ENCODE data around the gene TMED8.
"Not testable (repeated sequence)": the region's sequence is repeated elsewhere in the genome, so short reads cannot be mapped to it uniquely, and the experiment has no call there.

The TMED8 gene

GRCh38 chr14:77320238-77320935 lies 56.5 kb downstream of the TMED8 start, which contains the start of gene POMT2:
POMT2 (minus strand) TSS chr14:77320883; CDS start chr14:77320681, 202 bp downstream.
- DNase-seq = peak; percentile 97

GRCh38 chr14:77319422-77319821 lies 57.5 kb downstream of the TMED8 start:
- DNase-seq = peak; percentile 61

GRCh38 chr14:77318756-77319155 lies 58.1 kb downstream of the TMED8 start:
- not testable (repeated sequence) for DNase-seq

- DNase-seq = peak; percentile 42
Measured at GRCh38 chr14:77318006-77318553, 58.8 kb downstream of the TMED8 start.

- DNase-seq = no peak
Measured at GRCh38 chr14:77316872-77317301, 60.0 kb downstream of the TMED8 start.

- DNase-seq = no peak
Measured at GRCh38 chr14:77316195-77316505, 60.7 kb downstream of the TMED8 start.

GRCh38 chr14:77314539-77315457 lies 62.1 kb downstream of the TMED8 start:
- DNase-seq = no peak

GRCh38 chr14:77314043-77314442 lies 62.9 kb downstream of the TMED8 start:
- no peak for DNase-seq

- no peak for DNase-seq
Measured at GRCh38 chr14:77313371-77313770, 63.5 kb downstream of the TMED8 start.

- no peak for DNase-seq
Measured at GRCh38 chr14:77311217-77311616, 65.7 kb downstream of the TMED8 start.

- no peak for DNase-seq
Measured at GRCh38 chr14:77310026-77310425, 66.9 kb downstream of the TMED8 start.

GRCh38 chr14:77309131-77309530 lies 67.8 kb downstream of the TMED8 start:
- no peak for DNase-seq

GRCh38 chr14:77306851-77307496 lies 69.9 kb downstream of the TMED8 start:
- DNase-seq = peak; percentile 35

- DNase-seq = peak; percentile 33
Measured at GRCh38 chr14:77306416-77306815, 70.5 kb downstream of the TMED8 start.

GRCh38 chr14:77305696-77306095 lies 71.2 kb downstream of the TMED8 start:
- DNase-seq = no peak

- no peak for DNase-seq
Measured at GRCh38 chr14:77303417-77304156, 73.3 kb downstream of the TMED8 start.

GRCh38 chr14:77302926-77303325 lies 74.0 kb downstream of the TMED8 start:
- DNase-seq = no peak

- peak; percentile 90 for DNase-seq
Measured at GRCh38 chr14:77301103-77301502, 75.8 kb downstream of the TMED8 start.

- DNase-seq = no peak
Measured at GRCh38 chr14:77299771-77300170, 77.1 kb downstream of the TMED8 start.

GRCh38 chr14:77296906-77297305 lies 80.0 kb downstream of the TMED8 start:
- DNase-seq = no peak

GRCh38 chr14:77296155-77296554 lies 80.7 kb downstream of the TMED8 start:
- DNase-seq = no peak

GRCh38 chr14:77290705-77291104 lies 86.2 kb downstream of the TMED8 start:
- DNase-seq = no peak
